H9 (cell line): ENCODE results near the gene TMEM178B. TPM values are rescaled to one million over a fixed set of nuclear protein-coding genes. Genes with fewer than 3 reads are reported as not detected.

Source experiments
- DNase-seq: peaks from one replicate; pipeline ENCODE4 v3.0.0-alpha.2; 2017
- H2AFZ ChIP-seq: one replicate; pipeline ENCODE4 v1.6.1; 2013; ENCODE audit warnings: mild to moderate bottlenecking, low read length, control low read depth, moderate library complexity
- H2AK5ac ChIP-seq: 2 replicates; pipeline ENCODE4 v1.6.1; 2013; ENCODE audit warnings: low read length, control low read depth, mixed read lengths; ENCODE audit not compliant: insufficient read length
- H2BK120ac ChIP-seq: one replicate; pipeline ENCODE4 v1.6.1; 2013; ENCODE audit warnings: low read depth, mild to moderate bottlenecking, low read length, control low read depth, inconsistent platforms; ENCODE audit not compliant: poor library complexity, severe bottlenecking
- H2BK12ac ChIP-seq: 2 replicates; pipeline ENCODE4 v1.6.1; 2013; ENCODE audit warnings: low read length, control low read depth, mixed read lengths, low read depth; ENCODE audit not compliant: insufficient read length
- H2BK15ac ChIP-seq: 2 replicates; pipeline ENCODE4 v1.6.1; 2013; ENCODE audit warnings: low read depth, low read length, control low read depth
- H2BK20ac ChIP-seq: one replicate; pipeline ENCODE4 v1.6.1; 2013; ENCODE audit warnings: low read depth, mild to moderate bottlenecking, low read length, control low read depth, inconsistent platforms; ENCODE audit not compliant: poor library complexity, severe bottlenecking
- H2BK5ac ChIP-seq: 2 replicates; pipeline ENCODE4 v1.6.1; 2013; ENCODE audit warnings: low read length, control low read depth, mixed read lengths; ENCODE audit not compliant: insufficient read length
- H3K14ac ChIP-seq: 2 replicates; pipeline ENCODE4 v1.6.1; 2013; ENCODE audit warnings: low read length, control low read depth; ENCODE audit not compliant: insufficient read depth
- H3K18ac ChIP-seq: 2 replicates; pipeline ENCODE4 v1.6.1; 2013; ENCODE audit warnings: low read depth, mild to moderate bottlenecking, mixed read lengths, low read length, control low read depth; ENCODE audit not compliant: insufficient read length
- H3K23ac ChIP-seq: 2 replicates; pipeline ENCODE4 v1.6.1; 2013; ENCODE audit warnings: low read length, control low read depth, mixed read lengths, low read depth; ENCODE audit not compliant: insufficient read length
- H3K23me2 ChIP-seq: 2 replicates; pipeline ENCODE4 v1.6.1; 2013; ENCODE audit warnings: low read depth, mild to moderate bottlenecking, mixed read lengths, low read length, control low read depth; ENCODE audit not compliant: insufficient read length, poor library complexity, severe bottlenecking
- H3K27ac ChIP-seq: 2 replicates; pipeline ENCODE4 v1.5.1; 2013; ENCODE audit warnings: low read length, control low read depth, mixed read lengths, low read depth; ENCODE audit not compliant: insufficient read length
- H3K27me3 ChIP-seq: 2 replicates; pipeline ENCODE4 v1.6.1; 2013; ENCODE audit warnings: low read length, control low read depth, inconsistent platforms; ENCODE audit not compliant: insufficient read depth
- H3K4ac ChIP-seq: 2 replicates; pipeline ENCODE4 v1.6.1; 2013; ENCODE audit warnings: low read depth, mild to moderate bottlenecking, control low read depth, inconsistent platforms, low read length, moderate library complexity
- H3K4me1 ChIP-seq: 2 replicates; pipeline ENCODE4 v1.6.1; 2013; ENCODE audit warnings: low read length, control low read depth, inconsistent platforms; ENCODE audit not compliant: insufficient read depth
- H3K4me2 ChIP-seq: 2 replicates; pipeline ENCODE4 v1.6.1; 2013; ENCODE audit warnings: low read length, control low read depth, mixed read lengths; ENCODE audit not compliant: insufficient read length, insufficient read depth
- H3K56ac ChIP-seq: 2 replicates; pipeline ENCODE4 v1.6.1; 2013; ENCODE audit warnings: low read depth, mild to moderate bottlenecking, mixed read lengths, low read length, control low read depth; ENCODE audit not compliant: insufficient read length
- H3K79me1 ChIP-seq: 2 replicates; pipeline ENCODE4 v1.6.1; 2013; ENCODE audit warnings: low read depth, mild to moderate bottlenecking, moderate library complexity, low read length, control low read depth, inconsistent platforms; ENCODE audit not compliant: insufficient read depth, poor library complexity, severe bottlenecking
- H3K79me2 ChIP-seq: 2 replicates; pipeline ENCODE4 v1.6.1; 2013; ENCODE audit warnings: low read length, control low read depth, inconsistent platforms; ENCODE audit not compliant: insufficient read depth
- H3K9ac ChIP-seq: 2 replicates; pipeline ENCODE4 v1.6.1; 2013; ENCODE audit warnings: low read length, control low read depth, mixed read lengths; ENCODE audit not compliant: insufficient read length; ENCODE audit errors: extremely low read depth
- H3K9me3 ChIP-seq: one replicate; pipeline ENCODE4 v1.6.1; 2013; ENCODE audit warnings: low read depth, low read length, inconsistent platforms; ENCODE audit not compliant: control insufficient read depth
- H3T11ph ChIP-seq: one replicate; pipeline ENCODE4 v1.6.1; 2013; ENCODE audit warnings: mild to moderate bottlenecking, low read length, control low read depth, inconsistent platforms
- H4K20me1 ChIP-seq: one replicate; pipeline ENCODE4 v1.6.1; 2013; ENCODE audit not compliant: control insufficient read depth, insufficient read length, insufficient read depth
- H4K5ac ChIP-seq: 2 replicates; pipeline ENCODE4 v1.6.1; 2013; ENCODE audit warnings: low read depth, mild to moderate bottlenecking, mixed read lengths, low read length, control low read depth; ENCODE audit not compliant: insufficient read length
- H4K8ac ChIP-seq: replicated peaks from 2 replicates; pipeline ENCODE4 v1.6.1; 2013; ENCODE audit warnings: low read length, control low read depth, mixed read lengths, low read depth; ENCODE audit not compliant: insufficient read length
- H4K91ac ChIP-seq: 2 replicates; pipeline ENCODE4 v1.6.1; 2013; ENCODE audit warnings: low read depth, mild to moderate bottlenecking, moderate library complexity, mixed read lengths, low read length, control low read depth; ENCODE audit not compliant: insufficient read length
- H3K27ac Mint-ChIP-seq, 3 experiments: 2 replicates in 2 of 3; 3 replicates in 1 of 3; pipeline ENCODE4 v1.8.0; 2020 to 2021; ENCODE audit warnings: mixed read lengths in 3 of 3, mild to moderate bottlenecking in 1 of 3, moderate library complexity in 1 of 3
- H3K27me3 Mint-ChIP-seq: 2 replicates; pipeline ENCODE4 v1.8.0; 2021; ENCODE audit warnings: low read depth, mild to moderate bottlenecking, moderate library complexity, mixed read lengths
- H3K36me3 Mint-ChIP-seq, 3 experiments: 2 replicates in 2 of 3; 3 replicates in 1 of 3; pipeline ENCODE4 v1.8.0; 2020 to 2021; ENCODE audit warnings: low read depth in 3 of 3, mixed read lengths in 3 of 3; ENCODE audit not compliant: insufficient read depth in 1 of 3
- H3K4me1 Mint-ChIP-seq, 2 experiments: 2 replicates each; pipeline ENCODE4 v1.8.0; 2020; ENCODE audit warnings: mixed read lengths in 2 of 2
- H3K4me3 Mint-ChIP-seq, 2 experiments: 2 replicates in 1 of 2; 3 replicates in 1 of 2; pipeline ENCODE4 v1.8.0; 2020 to 2021; ENCODE audit warnings: mild to moderate bottlenecking in 2 of 2, mixed read lengths in 2 of 2, moderate library complexity in 1 of 2
- H3K9me3 Mint-ChIP-seq, 2 experiments: 2 replicates in 1 of 2; 3 replicates in 1 of 2; pipeline ENCODE4 v1.8.0; 2020; ENCODE audit warnings: mild to moderate bottlenecking in 2 of 2, mixed read lengths in 2 of 2, moderate library complexity in 1 of 2
- WGBS: extraction: QIAGEN DNeasy Blood & Tissue Kit; methylation state at CpG from one replicate; pipeline ENCODE4 v1.1.7; 2013; ENCODE audit warnings: missing lambda C conversion rate, low lambda C conversion rate, mixed read lengths; ENCODE audit not compliant: insufficient read length; ENCODE audit errors: extremely low coverage; 5-methylcytosine and 5-hydroxymethylcytosine counted together
- total RNA-seq: library from RNA; stranded (reverse); gene quantifications from 2 replicates; pipeline ENCODE4 v1.2.1, GENCODE V29; 2021
- TF ChIP-seq, protein P1 (sequence below): fragments of 200-600 bp; sonication (generic); conservative IDR thresholded peaks from 3 replicates; pipeline ENCODE4 v1.8.0; 2021; ENCODE audit warnings: antibody characterized with exemption, mild to moderate bottlenecking

Gene TMEM178B
- total RNA-seq, 1 experiment from 2014 or later: 11.3 TPM

- no peak overlapping the region for H3K4me3 Mint-ChIP-seq
- DNase-seq: peak; percentile 36
- no peak overlapping the region for H3K27ac ChIP-seq
- H2BK15ac ChIP-seq: no peak overlapping the region
- H3K27me3 ChIP-seq: no peaks in the 10 kb centered on the region
- H2BK20ac ChIP-seq: no peak overlapping the region
- no peak overlapping the region for H2BK5ac ChIP-seq
- TF ChIP-seq, protein P1, sequence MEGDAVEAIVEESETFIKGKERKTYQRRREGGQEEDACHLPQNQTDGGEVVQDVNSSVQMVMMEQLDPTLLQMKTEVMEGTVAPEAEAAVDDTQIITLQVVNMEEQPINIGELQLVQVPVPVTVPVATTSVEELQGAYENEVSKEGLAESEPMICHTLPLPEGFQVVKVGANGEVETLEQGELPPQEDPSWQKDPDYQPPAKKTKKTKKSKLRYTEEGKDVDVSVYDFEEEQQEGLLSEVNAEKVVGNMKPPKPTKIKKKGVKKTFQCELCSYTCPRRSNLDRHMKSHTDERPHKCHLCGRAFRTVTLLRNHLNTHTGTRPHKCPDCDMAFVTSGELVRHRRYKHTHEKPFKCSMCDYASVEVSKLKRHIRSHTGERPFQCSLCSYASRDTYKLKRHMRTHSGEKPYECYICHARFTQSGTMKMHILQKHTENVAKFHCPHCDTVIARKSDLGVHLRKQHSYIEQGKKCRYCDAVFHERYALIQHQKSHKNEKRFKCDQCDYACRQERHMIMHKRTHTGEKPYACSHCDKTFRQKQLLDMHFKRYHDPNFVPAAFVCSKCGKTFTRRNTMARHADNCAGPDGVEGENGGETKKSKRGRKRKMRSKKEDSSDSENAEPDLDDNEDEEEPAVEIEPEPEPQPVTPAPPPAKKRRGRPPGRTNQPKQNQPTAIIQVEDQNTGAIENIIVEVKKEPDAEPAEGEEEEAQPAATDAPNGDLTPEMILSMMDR: peak; percentile 39; the same call in 2 of the 3 replicates
- no peak overlapping the region for H3K9ac ChIP-seq
- peaks cover 4 to 10% (median 6%) of the 10 kb centered on the region in 3 experiments for H3K36me3 Mint-ChIP-seq
- no peaks in the 10 kb centered on the region for H3K23me2 ChIP-seq
- no peak overlapping the region for H2AFZ ChIP-seq
- no peak overlapping the region for H4K91ac ChIP-seq
- H3K9me3 Mint-ChIP-seq: peaks cover 4 to 9% of the 10 kb centered on the region in 2 experiments
- peaks cover 6% of the 10 kb centered on the region for H3K4me1 ChIP-seq
- no peak overlapping the region for H3T11ph ChIP-seq
- no peaks in the 10 kb centered on the region for H3K79me2 ChIP-seq
- no peak overlapping the region for H4K8ac ChIP-seq
- H3K27me3 Mint-ChIP-seq: no peaks in the 10 kb centered on the region
- WGBS: no CpG with 5 or more reads among the region's 4 CpGs
- no peak overlapping the region for H4K5ac ChIP-seq
- H3K27ac Mint-ChIP-seq: no peak overlapping the region
- no peak overlapping the region for H2BK12ac ChIP-seq
- peaks cover 20 to 24% of the 10 kb centered on the region in 2 experiments for H3K4me1 Mint-ChIP-seq
- no peaks in the 10 kb centered on the region for H3K9me3 ChIP-seq
- no peak overlapping the region for H2AK5ac ChIP-seq
- no peak overlapping the region for H3K4ac ChIP-seq
- no peaks in the 10 kb centered on the region for H4K20me1 ChIP-seq
- no peak overlapping the region for H3K14ac ChIP-seq
- H2BK120ac ChIP-seq: no peak overlapping the region
- H3K79me1 ChIP-seq: no peaks in the 10 kb centered on the region
- H3K4me2 ChIP-seq: no peak overlapping the region
- no peak overlapping the region for H3K56ac ChIP-seq
- H3K23ac ChIP-seq: no peak overlapping the region
- H3K18ac ChIP-seq: no peak overlapping the region
Measured at GRCh38 chr7:141335164-141335563, 261.3 kb downstream of the TMEM178B start.
